ES-I3 (cell line): ENCODE data around the gene MRPL41.
"Not testable (repeated sequence)": the region's sequence is repeated elsewhere in the genome, so short reads cannot be mapped to it uniquely, and the experiment has no call there.

Experiments used
- H3K36me3 ChIP-seq: 2 replicates; pipeline ENCODE4 v1.6.1; 2013; ENCODE audit warnings: mild to moderate bottlenecking, low read length, control low read depth, moderate library complexity; ENCODE audit not compliant: insufficient read depth
- H3K4me1 ChIP-seq: 2 replicates; pipeline ENCODE4 v1.6.1; 2013; ENCODE audit warnings: mild to moderate bottlenecking, control low read depth, low read length; ENCODE audit not compliant: insufficient read depth
- H3K9ac ChIP-seq: 2 replicates; pipeline ENCODE4 v1.6.1; 2013; ENCODE audit warnings: low read depth, mild to moderate bottlenecking, low read length, moderate library complexity
- H3K9me3 ChIP-seq: 2 replicates; pipeline ENCODE4 v1.6.1; 2013; ENCODE audit warnings: mild to moderate bottlenecking, low read length, moderate library complexity; ENCODE audit not compliant: control insufficient read depth, insufficient read depth

MRPL41 gene

GRCh38 chr9:137592767-137593166, 41.1 kb downstream of the MRPL41 start:
- Histone ChIP-seq H3K36me3 (peaks cover 8% of the 10 kb centered on the region; the same call in 1 of the 2 replicates), H3K4me1 (peaks cover 3% of the 10 kb centered on the region; the same call in 1 of the 2 replicates), H3K9ac (no peak overlapping the region), H3K9me3 (no peaks in the 10 kb centered on the region)

- peaks cover 4% of the 10 kb centered on the region; the same call in 1 of the 2 replicates for H3K36me3 ChIP-seq
- H3K4me1 ChIP-seq = peaks cover 3% of the 10 kb centered on the region; the same call in 1 of the 2 replicates
- H3K9me3 ChIP-seq = no peaks in the 10 kb centered on the region
- no peak overlapping the region for H3K9ac ChIP-seq
Measured at GRCh38 chr9:137593176-137593575, 41.5 kb downstream of the MRPL41 start.

GRCh38 chr9:137596577-137596976, 44.9 kb downstream of the MRPL41 start:
- H3K9ac ChIP-seq, H3K36me3 ChIP-seq, H3K9me3 ChIP-seq, H3K4me1 ChIP-seq: not testable (repeated sequence)

- Histone ChIP-seq H3K36me3 (no peaks in the 10 kb centered on the region), H3K9ac (no peak overlapping the region), H3K4me1 (no peaks in the 10 kb centered on the region; the same call in 1 of the 2 replicates), H3K9me3 (no peaks in the 10 kb centered on the region)
Measured at GRCh38 chr9:137598943-137599342, 47.3 kb downstream of the MRPL41 start.
